ENCODE results near the gene ZDHHC8.
"Not testable (repeated sequence)": the region's sequence is repeated elsewhere in the genome, so short reads cannot be mapped to it uniquely, and the experiment has no call there.

ZDHHC8 gene

DNA sequence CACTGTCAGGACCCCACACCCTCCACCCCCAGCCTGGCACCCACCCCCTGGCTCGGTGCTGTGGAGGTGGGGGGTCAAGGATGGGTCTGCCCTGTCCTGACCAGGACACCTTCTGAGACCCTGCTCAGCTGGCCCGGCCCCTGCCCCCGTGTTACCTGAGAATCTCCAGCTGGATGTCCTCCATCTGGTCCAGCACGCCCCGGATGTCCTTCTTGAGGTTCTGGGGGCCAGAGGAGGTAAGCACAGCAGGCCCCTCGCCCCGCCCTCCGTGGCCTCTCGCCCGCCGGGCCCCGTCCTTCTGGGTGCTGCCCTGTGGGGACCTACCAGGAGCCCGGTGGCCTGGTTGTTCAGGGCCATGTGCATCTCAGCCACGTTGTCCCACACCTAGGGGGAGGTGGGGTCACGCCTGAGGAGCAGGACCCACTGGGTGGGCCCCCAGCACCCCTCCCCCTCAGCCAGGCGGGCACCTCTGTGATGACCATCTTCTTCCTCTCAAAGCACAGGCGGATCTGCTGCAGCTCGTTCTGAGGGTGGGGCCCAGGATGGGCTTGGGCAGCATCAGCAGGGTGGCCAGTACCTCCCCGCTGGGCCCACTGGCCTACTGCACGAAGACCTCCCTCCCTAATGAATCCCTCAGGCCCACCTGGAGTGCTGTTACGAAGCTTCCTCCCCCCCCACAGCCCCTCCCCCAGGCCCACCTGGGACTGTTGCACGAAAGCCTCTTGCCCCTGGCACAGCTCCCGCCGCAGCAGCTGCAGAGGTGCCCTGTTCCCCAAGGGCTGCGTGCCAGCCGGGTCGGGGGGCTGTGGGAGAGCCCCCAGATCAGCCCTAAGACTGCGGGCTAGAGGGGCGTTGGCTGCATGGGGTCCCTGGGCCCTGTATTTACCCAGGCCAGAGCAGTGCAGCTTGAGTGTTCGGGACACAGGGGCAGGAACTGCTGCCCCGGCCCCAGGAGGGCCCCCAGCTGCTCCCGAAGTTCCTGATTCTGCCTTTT lies 17.9 kb downstream of the ZDHHC8 start:
- no peak overlapping the region for H3K27ac Mint-ChIP-seq
- no peaks in the 10 kb centered on the region for H3K27me3 Mint-ChIP-seq
- H3K4me3 Mint-ChIP-seq = no peak overlapping the region
- no peaks in the 10 kb centered on the region for H3K9me3 Mint-ChIP-seq
- H3K36me3 Mint-ChIP-seq (ENCODE audit: low read depth) = no peaks in the 10 kb centered on the region
- peaks cover 4% of the 10 kb centered on the region for H3K4me1 Mint-ChIP-seq (ENCODE audit: low read depth)

DNA sequence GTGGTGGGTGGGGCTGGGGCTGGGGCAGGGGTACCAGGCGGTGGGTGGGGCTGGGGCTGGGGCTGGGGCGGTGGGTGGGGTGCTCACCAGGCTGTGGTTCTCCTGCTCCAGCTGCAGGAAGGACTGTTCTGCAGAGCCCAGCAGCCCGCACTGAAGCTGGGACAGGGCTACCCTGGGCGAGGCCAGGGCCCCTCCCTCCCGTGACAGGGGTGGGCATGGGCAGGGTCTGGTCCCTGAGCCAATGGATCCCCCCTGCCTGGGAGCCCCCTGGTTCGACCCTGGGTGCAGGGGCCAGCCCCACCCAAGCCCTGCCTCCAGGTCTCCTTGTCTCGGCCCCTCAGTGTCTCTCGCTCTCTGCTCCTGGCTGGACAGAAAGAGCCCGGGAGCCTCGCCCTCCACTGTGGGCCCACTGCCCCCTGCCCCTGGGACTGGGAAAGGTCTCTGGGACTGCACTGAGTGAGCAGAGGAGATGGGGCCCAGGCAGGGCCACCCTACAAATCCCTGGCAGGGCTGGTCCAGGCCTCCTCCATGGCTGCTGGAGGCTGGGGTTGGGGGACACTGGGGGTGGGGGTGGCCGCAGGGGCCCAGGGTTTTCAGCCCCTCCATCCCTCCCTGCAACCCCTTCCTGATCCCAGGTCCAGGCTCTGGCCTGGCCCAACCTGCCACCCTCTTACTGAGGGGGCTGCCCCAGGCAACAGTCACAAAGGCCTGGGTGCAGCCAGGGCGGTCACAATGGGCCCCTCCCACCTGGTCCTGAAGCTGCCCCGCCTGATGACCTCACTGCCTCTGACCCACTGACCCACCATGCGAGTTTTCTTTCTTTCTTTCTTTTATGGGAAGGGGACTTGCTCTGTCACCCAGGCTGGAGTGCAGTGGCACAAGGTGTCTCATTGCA lies 19.0 kb downstream of the ZDHHC8 start, which contains the start of gene CCDC188:
TSS of gene CCDC188 (minus strand) at position 675 of the 895 bp plus-strand sequence. CDS start at position 606, 69 bp downstream.
- Mint-ChIP-seq H3K27me3 (no peaks in the 10 kb centered on the region), H3K36me3 (ENCODE audit: low read depth) (no peaks in the 10 kb centered on the region), H3K9me3 (no peaks in the 10 kb centered on the region), H3K4me1 (ENCODE audit: low read depth) (peaks cover 4% of the 10 kb centered on the region), H3K4me3 (no peak within 1 kb of the TSS), H3K27ac (no peak within 1 kb of the TSS)

- Mint-ChIP-seq H3K9me3 (no peaks in the 10 kb centered on the region), H3K4me3 (no peak overlapping the region), H3K4me1 (ENCODE audit: low read depth) (peaks cover 4% of the 10 kb centered on the region), H3K36me3 (ENCODE audit: low read depth) (no peaks in the 10 kb centered on the region), H3K27me3 (no peaks in the 10 kb centered on the region), H3K27ac (no peak overlapping the region)
These were observed 19.6 kb downstream of the ZDHHC8 start for GRCh38 chr22:20151276-20151588.

DNA sequence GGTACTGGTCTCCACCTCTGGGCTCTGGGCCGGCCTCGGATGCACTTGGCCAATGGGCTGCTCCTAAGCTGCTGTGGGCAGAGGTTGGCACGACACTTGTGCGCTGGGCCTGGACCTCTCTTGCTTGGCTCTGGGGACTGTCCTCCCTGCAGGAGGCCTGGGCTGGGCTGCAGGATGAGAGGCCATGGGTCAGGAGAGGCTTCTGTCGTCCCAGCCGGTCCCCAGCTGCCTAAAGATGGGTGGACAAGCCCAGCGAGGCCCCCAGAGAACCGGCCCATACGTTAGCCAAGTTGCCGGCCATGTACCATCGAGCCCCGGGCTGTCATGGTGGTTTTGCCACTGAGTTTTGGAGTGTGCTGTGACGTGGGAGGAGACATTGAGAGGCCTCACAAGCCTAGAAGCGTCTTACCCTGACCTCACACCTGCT lies 20.9 kb downstream of the ZDHHC8 start:
- no peaks in the 10 kb centered on the region for H3K27me3 Mint-ChIP-seq
- no peaks in the 10 kb centered on the region for H3K36me3 Mint-ChIP-seq (ENCODE audit: low read depth)
- no peaks in the 10 kb centered on the region for H3K4me1 Mint-ChIP-seq (ENCODE audit: low read depth)

GRCh38 chr22:20153945-20154344 lies 22.3 kb downstream of the ZDHHC8 start:
- no peaks in the 10 kb centered on the region for H3K4me1 Mint-ChIP-seq (ENCODE audit: low read depth)

More for the DNA sequence above, 20.9 kb downstream of the ZDHHC8 start:
- no peaks in the 10 kb centered on the region for H3K9me3 Mint-ChIP-seq
- no peak overlapping the region for H3K4me3 Mint-ChIP-seq
- no peak overlapping the region for H3K27ac Mint-ChIP-seq

GRCh38 chr22:20154602-20155187 lies 23.1 kb downstream of the ZDHHC8 start:
- no peak overlapping the region for H3K4me3 Mint-ChIP-seq
- no peaks in the 10 kb centered on the region for H3K9me3 Mint-ChIP-seq
- no peaks in the 10 kb centered on the region for H3K27me3 Mint-ChIP-seq
- H3K36me3 Mint-ChIP-seq (ENCODE audit: low read depth) = no peaks in the 10 kb centered on the region
- no peak overlapping the region for H3K27ac Mint-ChIP-seq
- H3K4me1 Mint-ChIP-seq (ENCODE audit: low read depth) = no peaks in the 10 kb centered on the region

More at GRCh38 chr22:20153945-20154344, 22.3 kb downstream of the ZDHHC8 start:
- no peaks in the 10 kb centered on the region for H3K27me3 Mint-ChIP-seq
- no peak overlapping the region for H3K4me3 Mint-ChIP-seq
- H3K9me3 Mint-ChIP-seq = no peaks in the 10 kb centered on the region
- H3K36me3 Mint-ChIP-seq (ENCODE audit: low read depth) = no peaks in the 10 kb centered on the region
- no peak overlapping the region for H3K27ac Mint-ChIP-seq

DNA sequence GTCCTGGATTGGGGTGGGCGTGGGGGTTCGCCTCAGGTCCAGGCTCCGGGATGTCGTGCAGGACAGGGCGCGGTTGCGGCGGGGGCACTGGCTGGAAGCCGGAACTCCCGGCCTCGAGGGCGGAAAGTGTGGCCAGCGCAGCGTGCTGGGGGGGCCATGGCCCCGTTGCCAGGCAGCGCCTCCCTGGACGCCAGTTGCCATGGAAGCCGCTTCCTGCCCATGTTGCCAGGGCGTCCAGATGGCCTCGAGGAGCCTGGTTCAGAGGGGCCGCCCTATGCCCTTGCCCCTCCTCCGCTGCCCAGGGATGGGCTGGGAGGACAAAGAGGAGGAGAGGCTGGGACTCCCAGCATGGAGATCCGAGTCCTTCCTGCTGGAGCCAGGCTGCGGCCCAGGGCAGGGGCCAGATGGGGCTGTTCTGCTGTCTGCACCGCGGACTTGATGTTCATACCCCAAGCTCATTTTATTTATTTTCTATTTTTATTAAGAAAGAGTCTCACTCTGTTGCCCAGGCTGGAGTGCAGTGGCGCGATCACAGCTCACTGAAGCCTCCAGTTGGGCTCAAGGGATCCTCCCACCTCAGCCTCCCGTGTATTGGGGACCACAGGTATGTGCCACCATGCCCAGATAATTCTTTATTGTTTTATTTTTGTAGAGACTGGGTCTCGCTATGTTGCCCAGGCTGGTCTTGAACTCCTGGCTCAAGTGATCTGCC lies 23.9 kb downstream of the ZDHHC8 start:
- Mint-ChIP-seq H3K4me3 (no peak overlapping the region), H3K36me3 (ENCODE audit: low read depth) (no peaks in the 10 kb centered on the region), H3K9me3 (no peaks in the 10 kb centered on the region), H3K4me1 (ENCODE audit: low read depth) (no peaks in the 10 kb centered on the region), H3K27me3 (no peaks in the 10 kb centered on the region), H3K27ac (no peak overlapping the region)

DNA sequence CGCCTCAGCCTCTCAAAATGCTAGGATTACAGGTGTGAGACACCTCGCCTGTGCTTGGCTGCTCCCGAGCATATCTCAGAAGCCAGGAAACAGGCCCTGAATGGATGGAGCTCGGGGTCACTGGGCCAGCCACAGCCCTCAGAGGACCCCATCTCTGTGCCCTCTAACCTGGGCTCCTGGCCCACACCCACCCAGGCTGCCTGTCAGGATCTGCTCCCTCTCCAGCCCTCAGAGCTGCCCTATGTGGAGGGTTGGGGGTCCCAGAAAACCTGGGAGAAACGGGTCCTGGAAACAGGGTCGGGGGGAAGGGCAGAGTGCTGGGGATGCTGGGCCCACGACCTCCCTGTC lies 24.4 kb downstream of the ZDHHC8 start:
- Mint-ChIP-seq H3K27me3 (no peaks in the 10 kb centered on the region), H3K27ac (no peak overlapping the region), H3K4me3 (no peak overlapping the region), H3K9me3 (no peaks in the 10 kb centered on the region), H3K36me3 (ENCODE audit: low read depth) (no peaks in the 10 kb centered on the region), H3K4me1 (ENCODE audit: low read depth) (no peaks in the 10 kb centered on the region)

GRCh38 chr22:20156611-20157429 lies 25.2 kb downstream of the ZDHHC8 start:
- Mint-ChIP-seq H3K36me3 (ENCODE audit: low read depth) (no peaks in the 10 kb centered on the region), H3K4me3 (no peak overlapping the region), H3K27me3 (no peaks in the 10 kb centered on the region), H3K27ac (no peak overlapping the region), H3K9me3 (no peaks in the 10 kb centered on the region), H3K4me1 (ENCODE audit: low read depth) (no peaks in the 10 kb centered on the region)

DNA sequence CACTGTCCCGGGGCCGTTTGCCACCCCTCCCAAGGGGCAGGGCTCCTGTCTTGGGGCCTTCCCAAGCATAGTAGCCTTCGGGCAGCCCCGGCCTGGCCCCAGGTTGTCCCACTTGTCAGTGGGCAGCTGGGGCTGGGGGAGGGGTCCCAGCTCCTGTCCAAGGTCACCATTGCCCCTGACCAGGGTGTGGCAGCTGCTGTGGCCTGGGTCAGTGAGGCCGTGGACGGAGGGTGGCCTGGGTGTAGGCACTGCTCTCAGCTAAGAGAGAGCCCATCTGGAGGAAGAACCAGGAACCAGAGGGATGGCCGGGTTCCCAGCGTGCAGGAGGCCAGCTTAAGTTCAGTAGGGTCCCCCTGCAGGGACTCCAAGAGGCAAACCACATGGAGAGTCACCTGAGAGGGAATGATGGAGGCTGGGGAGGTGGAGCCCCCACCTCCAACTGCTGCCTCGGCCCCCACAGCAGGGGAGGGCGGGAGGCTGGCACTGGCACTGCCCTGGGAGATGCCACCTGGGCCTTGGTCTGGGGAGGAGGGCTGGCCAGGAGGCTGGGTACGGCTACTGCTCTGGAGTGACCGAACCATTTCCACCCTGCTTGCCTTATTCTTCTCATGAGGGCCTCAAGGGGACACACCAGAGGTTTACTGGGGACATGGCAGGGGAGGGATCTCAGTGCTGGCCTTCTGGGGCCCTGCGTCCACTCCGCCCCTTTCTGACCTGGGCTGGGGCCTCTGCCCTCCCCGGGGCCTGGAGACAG lies 26.0 kb downstream of the ZDHHC8 start:
- Mint-ChIP-seq H3K9me3 (no peaks in the 10 kb centered on the region), H3K36me3 (ENCODE audit: low read depth) (no peaks in the 10 kb centered on the region), H3K27ac (no peak overlapping the region), H3K4me3 (no peak overlapping the region), H3K27me3 (no peaks in the 10 kb centered on the region), H3K4me1 (ENCODE audit: low read depth) (no peaks in the 10 kb centered on the region)

DNA sequence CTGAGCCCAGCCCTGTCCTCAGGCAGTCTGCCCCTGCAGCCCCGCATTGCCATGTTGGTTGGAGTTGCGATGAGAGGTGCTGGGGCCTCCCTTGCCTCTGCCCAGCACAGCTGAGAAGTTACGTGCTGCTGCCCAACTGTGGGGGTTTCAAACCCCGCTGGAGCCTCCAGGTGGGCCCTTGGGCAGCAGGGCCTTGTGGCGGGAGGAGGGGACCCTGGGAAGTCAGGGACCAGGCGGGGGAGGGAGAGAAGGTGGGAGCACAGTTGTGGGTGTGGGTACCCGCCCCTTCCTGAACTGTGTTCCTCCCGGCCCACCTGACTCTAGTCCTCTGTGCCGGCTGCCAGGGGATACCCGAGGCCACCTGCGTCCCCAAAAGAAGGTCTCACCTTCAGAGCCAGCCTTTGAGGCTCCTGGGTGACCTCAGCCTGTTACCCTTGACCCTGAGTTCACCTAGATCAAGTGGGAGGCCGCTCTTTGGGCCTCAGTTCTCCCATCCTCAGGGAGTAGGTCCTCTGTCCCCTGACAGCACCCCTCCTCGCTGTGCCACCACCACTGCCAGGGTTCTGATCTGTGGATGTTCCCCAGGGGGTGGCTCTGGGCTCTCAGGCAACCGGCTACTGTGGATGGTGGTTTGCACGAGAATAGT lies 26.9 kb downstream of the ZDHHC8 start:
- Mint-ChIP-seq H3K27me3 (no peaks in the 10 kb centered on the region), H3K4me3 (no peak overlapping the region), H3K27ac (no peak overlapping the region), H3K36me3 (ENCODE audit: low read depth) (no peaks in the 10 kb centered on the region), H3K4me1 (ENCODE audit: low read depth) (no peaks in the 10 kb centered on the region), H3K9me3 (no peaks in the 10 kb centered on the region)

- Mint-ChIP-seq H3K4me3 (no peak overlapping the region), H3K36me3 (ENCODE audit: low read depth) (no peaks in the 10 kb centered on the region), H3K27me3 (no peaks in the 10 kb centered on the region), H3K27ac (no peak overlapping the region), H3K9me3 (no peaks in the 10 kb centered on the region), H3K4me1 (ENCODE audit: low read depth) (no peaks in the 10 kb centered on the region)
These were observed 27.5 kb downstream of the ZDHHC8 start for GRCh38 chr22:20159076-20159475.

- H3K9me3 Mint-ChIP-seq; H3K27ac Mint-ChIP-seq; H3K4me1 Mint-ChIP-seq (ENCODE audit: low read depth); H3K4me3 Mint-ChIP-seq; H3K27me3 Mint-ChIP-seq; H3K36me3 Mint-ChIP-seq (ENCODE audit: low read depth): not testable (repeated sequence)
These were observed 27.9 kb downstream of the ZDHHC8 start for GRCh38 chr22:20159531-20159930.

Measured in stimulated activated naive CD8-positive, alpha-beta T cell treated with anti-CD3 and anti-CD28 coated beads, Interleukin-15, Interleukin-2, amounts not matched to agents 100 ng/mL and 50 ng/mL, for 24 hours (primary cell).